ENCODE data around the gene TMEM121B. TPM values are rescaled to one million over a fixed set of nuclear protein-coding genes. Genes with fewer than 3 reads are reported as not detected.
"Not testable (repeated sequence)": the region's sequence is repeated elsewhere in the genome, so short reads cannot be mapped to it uniquely, and the experiment has no call there.

The TMEM121B gene
- total RNA-seq, 5 donors from 2014 or later (not counting 1 experiment from before 2014, with no cell fraction given), result 0.13 to 0.19 (median 0.15) TPM; not detected in 2

GRCh38 chr22:17149076-17149815 lies 28.1 kb upstream of the TMEM121B start:
- WGBS (ENCODE audit: insufficient coverage), result 89% methylated on average over 3 of the region's 9 CpGs

GRCh38 chr22:17147458-17147857 lies 26.3 kb upstream of the TMEM121B start:
- H3K4me3 ChIP-seq (ENCODE audit: control insufficient read depth in 1 of 2, extremely low read depth in 1 of 2, low read length in 1 of 2); H3K27me3 Mint-ChIP-seq; H3K4me3 Mint-ChIP-seq; H3K9me3 ChIP-seq; H3K4me1 ChIP-seq (ENCODE audit: control insufficient read depth in 1 of 2, extremely low read depth in 1 of 2, insufficient read depth in 2 of 2, low read length in 2 of 2); H3K9me3 Mint-ChIP-seq; POLR2A ChIA-PET; ATAC-seq (replicated peaks in 1 of 4); DNase-seq; H3K27me3 ChIP-seq (replicated peaks in 1 of 2; ENCODE audit: control insufficient read depth in 2 of 2, extremely low read depth in 1 of 2, insufficient read depth in 2 of 2, low read length in 1 of 2); H3K27ac ChIP-seq (ENCODE audit: low read length): not testable (repeated sequence)
- 98% methylated on average over 24 of the region's 30 CpGs for WGBS (ENCODE audit: insufficient coverage)
- H3K36me3 ChIP-seq (ENCODE audit: control insufficient read depth in 2 of 2, extremely low read depth in 1 of 2, insufficient read depth in 1 of 2, low read length in 1 of 2), result peaks cover 12 to 41% of the 10 kb centered on the region in 2 donors
- CTCF ChIA-PET, result interaction anchor here in 1 of 2 donors (0.6 kb wide), 1 partner anchor 10 kb away, joined by 4 read pairs; no protein-coding TSS in a partner anchor
- H3K4me1 Mint-ChIP-seq, result peaks cover 6 to 14% (median 7%) of the 10 kb centered on the region in 3 donors
- H3K36me3 Mint-ChIP-seq, result peaks cover 21% of the 10 kb centered on the region
- peak overlapping the region in 1 of 2 donors; percentile 12 for H3K27ac Mint-ChIP-seq

More at GRCh38 chr22:17149076-17149815, 28.1 kb upstream of the TMEM121B start:
- Mint-ChIP-seq H3K4me1 (peaks cover 11 to 20% (median 14%) of the 10 kb centered on the region in 3 donors), H3K9me3 (no peaks in the 10 kb centered on the region), H3K27me3 (no peaks in the 10 kb centered on the region), H3K36me3 (peaks cover 11% of the 10 kb centered on the region), H3K4me3 (no peak overlapping the region), H3K27ac (no peak overlapping the region)
- no peak overlapping the region for H3K4me3 ChIP-seq (ENCODE audit: control insufficient read depth in 1 of 2, extremely low read depth in 1 of 2, low read length in 1 of 2)
- peaks cover 5 to 27% of the 10 kb centered on the region in 2 donors for H3K36me3 ChIP-seq (ENCODE audit: control insufficient read depth in 2 of 2, extremely low read depth in 1 of 2, insufficient read depth in 1 of 2, low read length in 1 of 2)
- no peak for DNase-seq
- POLR2A ChIA-PET, result no interaction called here
- H3K27ac ChIP-seq (ENCODE audit: low read length), result no peak overlapping the region
- no peak for ATAC-seq (replicated peaks in 1 of 4)
- peaks cover 0 to 4% of the 10 kb centered on the region in 2 experiments for H3K4me1 ChIP-seq (ENCODE audit: control insufficient read depth in 1 of 2, extremely low read depth in 1 of 2, insufficient read depth in 2 of 2, low read length in 2 of 2)
- H3K9me3 ChIP-seq, result no peaks in the 10 kb centered on the region
- CTCF ChIA-PET, result no interaction called here
- H3K27me3 ChIP-seq (replicated peaks in 1 of 2; ENCODE audit: control insufficient read depth in 2 of 2, extremely low read depth in 1 of 2, insufficient read depth in 2 of 2, low read length in 1 of 2), result no peaks in the 10 kb centered on the region

- ChIA-PET CTCF (no interaction called here), POLR2A (no interaction called here)
- Mint-ChIP-seq H3K27ac (no peak overlapping the region), H3K9me3 (no peaks in the 10 kb centered on the region), H3K4me1 (peaks cover 0 to 3% (median 0%) of the 10 kb centered on the region in 3 donors), H3K27me3 (no peaks in the 10 kb centered on the region), H3K36me3 (peaks cover 25% of the 10 kb centered on the region), H3K4me3 (no peak overlapping the region)
- DNase-seq, result no peak
- Histone ChIP-seq H3K27ac (ENCODE audit: low read length) (no peak overlapping the region), H3K4me3 (ENCODE audit: control insufficient read depth in 1 of 2, extremely low read depth in 1 of 2, low read length in 1 of 2) (no peak overlapping the region), H3K27me3 (replicated peaks in 1 of 2; ENCODE audit: control insufficient read depth in 2 of 2, extremely low read depth in 1 of 2, insufficient read depth in 2 of 2, low read length in 1 of 2) (no peaks in the 10 kb centered on the region), H3K9me3 (no peaks in the 10 kb centered on the region), H3K4me1 (ENCODE audit: control insufficient read depth in 1 of 2, extremely low read depth in 1 of 2, insufficient read depth in 2 of 2, low read length in 2 of 2) (no peaks in the 10 kb centered on the region), H3K36me3 (ENCODE audit: control insufficient read depth in 2 of 2, extremely low read depth in 1 of 2, insufficient read depth in 1 of 2, low read length in 1 of 2) (peaks cover 17 to 61% of the 10 kb centered on the region in 2 donors)
- WGBS (ENCODE audit: insufficient coverage), result 80% methylated on average over 7 of the region's 8 CpGs
- no peak for ATAC-seq (replicated peaks in 1 of 4)
Measured at GRCh38 chr22:17145021-17145680, 24.0 kb upstream of the TMEM121B start.

- WGBS (ENCODE audit: insufficient coverage), result 100% methylated on average over 7 of the region's 8 CpGs
- no peak overlapping the region for H3K27ac Mint-ChIP-seq
- H3K27me3 Mint-ChIP-seq, result no peaks in the 10 kb centered on the region
- Histone ChIP-seq H3K27me3 (replicated peaks in 1 of 2; ENCODE audit: control insufficient read depth in 2 of 2, extremely low read depth in 1 of 2, insufficient read depth in 2 of 2, low read length in 1 of 2) (no peaks in the 10 kb centered on the region), H3K4me1 (ENCODE audit: control insufficient read depth in 1 of 2, extremely low read depth in 1 of 2, insufficient read depth in 2 of 2, low read length in 2 of 2) (no peaks in the 10 kb centered on the region), H3K4me3 (ENCODE audit: control insufficient read depth in 1 of 2, extremely low read depth in 1 of 2, low read length in 1 of 2) (no peak overlapping the region), H3K36me3 (ENCODE audit: control insufficient read depth in 2 of 2, extremely low read depth in 1 of 2, insufficient read depth in 1 of 2, low read length in 1 of 2) (peaks cover 19 to 55% of the 10 kb centered on the region in 2 donors), H3K27ac (ENCODE audit: low read length) (no peak overlapping the region), H3K9me3 (no peaks in the 10 kb centered on the region)
- H3K4me3 Mint-ChIP-seq, result no peak overlapping the region
- H3K4me1 Mint-ChIP-seq, result peaks cover 0 to 3% (median 0%) of the 10 kb centered on the region in 3 donors
- ATAC-seq (replicated peaks in 1 of 4) (no peak), DNase-seq (no peak)
- POLR2A ChIA-PET, result no interaction called here
- H3K9me3 Mint-ChIP-seq, result no peaks in the 10 kb centered on the region
- CTCF ChIA-PET, result interaction anchor here in 1 of 2 donors (1.1 kb wide), 1 partner anchor 28 kb away, joined by 5 read pairs; no protein-coding TSS in a partner anchor
- H3K36me3 Mint-ChIP-seq, result peaks cover 26% of the 10 kb centered on the region
Measured at GRCh38 chr22:17143826-17144225, 22.7 kb upstream of the TMEM121B start.

- POLR2A ChIA-PET, result no interaction called here
- Mint-ChIP-seq H3K9me3 (no peaks in the 10 kb centered on the region), H3K4me3 (no peak overlapping the region), H3K27ac (no peak overlapping the region), H3K36me3 (peaks cover 29% of the 10 kb centered on the region), H3K4me1 (peaks cover 0 to 3% (median 0%) of the 10 kb centered on the region in 3 donors), H3K27me3 (no peaks in the 10 kb centered on the region)
- no peak overlapping the region for H3K4me3 ChIP-seq (ENCODE audit: control insufficient read depth in 1 of 2, extremely low read depth in 1 of 2, low read length in 1 of 2)
- CTCF ChIA-PET, result interaction anchor here in 1 of 2 donors (0.6 to 1.1 kb wide), 2 partner anchors 14 to 29 kb away, joined by 3 to 5 read pairs; no protein-coding TSS in a partner anchor
- no peak overlapping the region for H3K27ac ChIP-seq (ENCODE audit: low read length)
- DNase-seq (no peak), ATAC-seq (replicated peaks in 1 of 4) (no peak)
- WGBS (ENCODE audit: insufficient coverage), result 100% methylated on average over 5 of the region's 9 CpGs
- peaks cover 19 to 54% of the 10 kb centered on the region in 2 donors for H3K36me3 ChIP-seq (ENCODE audit: control insufficient read depth in 2 of 2, extremely low read depth in 1 of 2, insufficient read depth in 1 of 2, low read length in 1 of 2)
- H3K27me3 ChIP-seq (replicated peaks in 1 of 2; ENCODE audit: control insufficient read depth in 2 of 2, extremely low read depth in 1 of 2, insufficient read depth in 2 of 2, low read length in 1 of 2), result no peaks in the 10 kb centered on the region
- H3K9me3 ChIP-seq, result no peaks in the 10 kb centered on the region
- no peaks in the 10 kb centered on the region for H3K4me1 ChIP-seq (ENCODE audit: control insufficient read depth in 1 of 2, extremely low read depth in 1 of 2, insufficient read depth in 2 of 2, low read length in 2 of 2)
Measured at GRCh38 chr22:17143101-17143500, 21.9 kb upstream of the TMEM121B start.

GRCh38 chr22:17140826-17141766 lies 19.9 kb upstream of the TMEM121B start:
- ChIA-PET CTCF (no interaction called here), POLR2A (no interaction called here)
- Mint-ChIP-seq H3K36me3 (peaks cover 33% of the 10 kb centered on the region), H3K27ac (no peak overlapping the region), H3K9me3 (no peaks in the 10 kb centered on the region), H3K4me3 (no peak overlapping the region), H3K27me3 (no peaks in the 10 kb centered on the region), H3K4me1 (no peaks in the 10 kb centered on the region)
- DNase-seq (no peak), ATAC-seq (replicated peaks in 1 of 4) (no peak)
- 93% methylated on average over 5 of the region's 9 CpGs for WGBS (ENCODE audit: insufficient coverage)
- Histone ChIP-seq H3K4me1 (ENCODE audit: control insufficient read depth in 1 of 2, extremely low read depth in 1 of 2, insufficient read depth in 2 of 2, low read length in 2 of 2) (no peaks in the 10 kb centered on the region), H3K4me3 (ENCODE audit: control insufficient read depth in 1 of 2, extremely low read depth in 1 of 2, low read length in 1 of 2) (no peak overlapping the region), H3K27ac (ENCODE audit: low read length) (no peak overlapping the region), H3K27me3 (replicated peaks in 1 of 2; ENCODE audit: control insufficient read depth in 2 of 2, extremely low read depth in 1 of 2, insufficient read depth in 2 of 2, low read length in 1 of 2) (no peaks in the 10 kb centered on the region), H3K9me3 (no peaks in the 10 kb centered on the region), H3K36me3 (ENCODE audit: control insufficient read depth in 2 of 2, extremely low read depth in 1 of 2, insufficient read depth in 1 of 2, low read length in 1 of 2) (peaks cover 19 to 55% of the 10 kb centered on the region in 2 donors)

Measured in T-cell (primary cell).